ENCODE data around the gene MED9. TPM values are rescaled to one million over a fixed set of nuclear protein-coding genes. Genes with fewer than 3 reads are reported as not detected.

MED9 gene
- total and polyA plus RNA-seq, 4 donors = 10.8 to 15.4 (median 13.3) TPM

- H3K9me3 ChIP-seq (ENCODE audit: control insufficient read depth in 4 of 4, insufficient read depth in 3 of 4, low read length in 3 of 4) = peaks cover 0 to 5% (median 0%) of the 10 kb centered on the region in 4 donors
- ATAC-seq (ENCODE audit: insufficient read depth, low FRiP score) (peak; percentile 32), DNase-seq (peak in 1 of 3 donors; percentile 55)
- 50 to 88% methylated on average over 3 of the region's 3 CpGs for WGBS, 2 donors
- H3K4me1 ChIP-seq (ENCODE audit: control insufficient read depth in 5 of 5, insufficient read depth in 5 of 5, low read length in 5 of 5) = peaks cover 0 to 10% (median 0%) of the 10 kb centered on the region in 5 donors
- H3K4me3 ChIP-seq = no peak overlapping the region
- no peak overlapping the region for H3K9ac ChIP-seq (ENCODE audit: insufficient read depth in 1 of 2, low read length in 2 of 2)
- no peaks in the 10 kb centered on the region for H3K36me3 ChIP-seq (ENCODE audit: control insufficient read depth in 4 of 4, insufficient read depth in 4 of 4, low read length in 4 of 4)
- no peak overlapping the region for H3K27ac ChIP-seq (ENCODE audit: low read depth in 1 of 2, low read length in 1 of 2)
- TF ChIP-seq CTCF (IDR thresholded peaks at IDR 0.05; ENCODE audit: control extremely low read depth, extremely low read depth) = no peak
- H3K27me3 ChIP-seq (ENCODE audit: control insufficient read depth in 3 of 3, insufficient read depth in 3 of 3, low read length in 2 of 3) = no peaks in the 10 kb centered on the region
Observed at GRCh38 chr17:17533901-17534441, 57.2 kb downstream of the MED9 start.

GRCh38 chr17:17535957-17536356, 59.2 kb downstream of the MED9 start:
- no peaks in the 10 kb centered on the region for H3K27me3 ChIP-seq (ENCODE audit: control insufficient read depth in 3 of 3, insufficient read depth in 3 of 3, low read length in 2 of 3)
- H3K27ac ChIP-seq (ENCODE audit: low read depth in 1 of 2, low read length in 1 of 2) = peak overlapping the region; percentile 52 to 90
- H3K9ac ChIP-seq (ENCODE audit: insufficient read depth in 1 of 2, low read length in 2 of 2) = no peak overlapping the region
- no peak for TF ChIP-seq CTCF (IDR thresholded peaks at IDR 0.05; ENCODE audit: control extremely low read depth, extremely low read depth)
- no peak overlapping the region for H3K4me3 ChIP-seq
- H3K36me3 ChIP-seq (ENCODE audit: control insufficient read depth in 4 of 4, insufficient read depth in 4 of 4, low read length in 4 of 4) = no peaks in the 10 kb centered on the region
- H3K4me1 ChIP-seq (ENCODE audit: control insufficient read depth in 5 of 5, insufficient read depth in 5 of 5, low read length in 5 of 5) = peaks cover 0 to 17% (median 12%) of the 10 kb centered on the region in 5 donors
- 54 to 66% methylated on average over 7 of the region's 7 CpGs for WGBS, 2 donors
- ATAC-seq (ENCODE audit: insufficient read depth, low FRiP score) (no peak), DNase-seq (no peak)
- H3K9me3 ChIP-seq (ENCODE audit: control insufficient read depth in 4 of 4, insufficient read depth in 3 of 4, low read length in 3 of 4) = peaks cover 0 to 5% (median 0%) of the 10 kb centered on the region in 4 donors

GRCh38 chr17:17536702-17537101, 59.9 kb downstream of the MED9 start:
- no peak for TF ChIP-seq CTCF (IDR thresholded peaks at IDR 0.05; ENCODE audit: control extremely low read depth, extremely low read depth)
- WGBS, 2 donors = 95% methylated on average over 15 of the region's 15 CpGs
- Histone ChIP-seq H3K36me3 (ENCODE audit: control insufficient read depth in 4 of 4, insufficient read depth in 4 of 4, low read length in 4 of 4) (no peaks in the 10 kb centered on the region), H3K9me3 (ENCODE audit: control insufficient read depth in 4 of 4, insufficient read depth in 3 of 4, low read length in 3 of 4) (peaks cover 0 to 5% (median 0%) of the 10 kb centered on the region in 4 donors), H3K4me3 (no peak overlapping the region), H3K4me1 (ENCODE audit: control insufficient read depth in 5 of 5, insufficient read depth in 5 of 5, low read length in 5 of 5) (peaks cover 0 to 20% (median 14%) of the 10 kb centered on the region in 5 donors), H3K27ac (ENCODE audit: low read depth in 1 of 2, low read length in 1 of 2) (peak overlapping the region in 1 of 2 donors; percentile 78), H3K9ac (ENCODE audit: insufficient read depth in 1 of 2, low read length in 2 of 2) (no peak overlapping the region), H3K27me3 (ENCODE audit: control insufficient read depth in 3 of 3, insufficient read depth in 3 of 3, low read length in 2 of 3) (no peaks in the 10 kb centered on the region)
- DNase-seq (no peak), ATAC-seq (ENCODE audit: insufficient read depth, low FRiP score) (no peak)
